ENCODE results near the gene CTU1.

The CTU1 gene

GRCh38 chr19:51102991-51103390 is 5.2 kb downstream of the CTU1 start:
- DNase-seq, result no peak

GRCh38 chr19:51101171-51101865 is 6.9 kb downstream of the CTU1 start:
- DNase-seq, result no peak

- DNase-seq, result no peak
These were observed 7.6 kb downstream of the CTU1 start for GRCh38 chr19:51100601-51101000.

GRCh38 chr19:51099047-51099382 is 9.2 kb downstream of the CTU1 start:
- no peak for DNase-seq

GRCh38 chr19:51098365-51099046 is 9.7 kb downstream of the CTU1 start:
- DNase-seq, result peak; percentile 50 to 61

- no peak for DNase-seq
These were observed 10.4 kb downstream of the CTU1 start for GRCh38 chr19:51097796-51098195.

- peak; percentile 24 to 40 for DNase-seq
These were observed 11.0 kb downstream of the CTU1 start for GRCh38 chr19:51097166-51097738.

- peak in 1 of 2 donors; percentile 16 for DNase-seq
These were observed 11.6 kb downstream of the CTU1 start for GRCh38 chr19:51096473-51097165.

GRCh38 chr19:51094696-51095279 is 13.4 kb downstream of the CTU1 start:
- peak in 1 of 2 donors; percentile 45 for DNase-seq

- DNase-seq, result no peak
These were observed 14.5 kb downstream of the CTU1 start for GRCh38 chr19:51093510-51094345.

GRCh38 chr19:51093101-51093500 is 15.1 kb downstream of the CTU1 start:
- no peak for DNase-seq

GRCh38 chr19:51091895-51092873 is 16.0 kb downstream of the CTU1 start:
- DNase-seq, result no peak

- DNase-seq, result no peak
These were observed 17.1 kb downstream of the CTU1 start for GRCh38 chr19:51091126-51091525.

- DNase-seq, result no peak
These were observed 17.7 kb downstream of the CTU1 start for GRCh38 chr19:51090471-51090870.

GRCh38 chr19:51089786-51090185 is 18.4 kb downstream of the CTU1 start:
- no peak for DNase-seq

- DNase-seq, result no peak
These were observed 21.9 kb downstream of the CTU1 start for GRCh38 chr19:51086153-51086850.

GRCh38 chr19:51084505-51084904 is 23.7 kb downstream of the CTU1 start:
- no peak for DNase-seq

- DNase-seq, result no peak
These were observed 24.4 kb downstream of the CTU1 start for GRCh38 chr19:51083783-51084182.

GRCh38 chr19:51083181-51083580 is 25.0 kb downstream of the CTU1 start:
- DNase-seq, result no peak

- no peak for DNase-seq
These were observed 25.6 kb downstream of the CTU1 start, which contains the start of gene KLK14 for GRCh38 chr19:51082611-51083010. Gene KLK14, minus strand, starts transcription at chr19:51082887. Its CDS starts 273 bp downstream, at chr19:51082614.

Measured in inflammatory macrophage (primary cell).